SK-MEL-5 (cell line): ENCODE measurements around the gene GALK1. TPM values are rescaled to one million over a fixed set of nuclear protein-coding genes. Genes with fewer than 3 reads are reported as not detected.

Experiments
- DNase-seq: peaks from one replicate; pipeline ENCODE4 v3.0.0-alpha.2; 2016; ENCODE audit warnings: low read depth, low spot score
- in situ Hi-C: cut with HindIII; loops from 2 replicates; pipeline ENCODE4 v1.10.0; 2016; ENCODE audit warnings: low sequenced_read_pairs, high pct_unique_total_duplicates, low pct_unique_long_range_greater_than_20kb
- total RNA-seq: library from RNA; depleted of rRNA; stranded (reverse); fragments of >200 nt; shearing (Covaris generic); gene quantifications from 2 replicates; pipeline ENCODE4 v1.2.3, GENCODE V29; 2014

Gene GALK1
- total RNA-seq, 1 experiment from 2014 or later = 52.5 TPM

DNA sequence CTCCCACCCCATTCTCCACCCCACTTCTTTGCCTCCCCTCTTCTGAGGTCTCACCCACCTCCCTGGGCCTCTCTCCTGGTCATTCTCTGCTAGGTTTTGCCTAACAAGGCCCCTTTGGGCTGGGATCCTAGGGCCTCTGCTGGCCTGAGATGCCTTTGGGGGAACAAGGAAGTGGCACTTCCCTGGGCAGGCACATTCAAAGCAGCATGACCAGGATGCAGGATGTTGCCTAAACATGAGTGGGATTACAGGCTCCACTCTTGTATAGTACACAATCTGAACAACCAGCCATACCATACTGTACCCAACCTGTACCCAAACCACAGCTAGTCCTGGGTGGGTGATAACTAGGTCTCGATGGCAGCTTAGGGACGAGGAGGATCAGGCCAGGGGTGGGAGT, 9.0 kb downstream of the GALK1 start:
- DNase-seq = no peak
- in situ Hi-C loops = no loop called here

DNA sequence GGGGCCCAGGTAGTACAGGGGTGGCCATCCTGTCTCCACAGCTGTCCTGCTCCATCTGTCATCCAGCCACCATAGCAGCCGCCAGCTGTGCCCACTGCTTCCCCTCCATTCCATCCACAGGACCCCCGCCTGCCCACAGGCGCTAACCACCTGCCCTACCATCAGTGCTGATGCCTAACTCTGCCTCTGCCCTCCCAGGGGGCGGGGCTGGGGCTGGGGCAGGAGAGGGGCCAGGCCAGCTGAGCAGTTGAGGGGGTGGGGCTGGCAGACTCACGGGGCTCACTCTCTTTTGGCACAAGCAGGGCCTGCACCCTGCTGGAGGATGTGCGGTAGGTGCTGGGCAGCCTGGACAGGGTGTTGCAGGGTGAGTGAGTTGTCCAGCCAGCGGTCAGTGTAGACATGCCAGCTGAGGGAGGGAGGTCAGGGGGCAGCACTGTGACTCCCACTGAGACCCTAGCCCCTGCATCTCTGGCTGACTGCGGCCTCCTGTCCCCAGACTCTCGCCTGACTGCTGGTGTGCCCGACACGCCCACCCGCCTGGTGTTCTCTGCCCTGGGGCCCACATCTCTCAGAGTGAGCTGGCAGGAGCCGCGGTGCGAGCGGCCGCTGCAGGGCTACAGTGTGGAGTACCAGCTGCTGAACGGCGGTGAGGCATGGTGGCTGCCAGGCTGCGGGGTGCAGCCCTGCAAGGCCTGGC, 9.6 kb downstream of the GALK1 start:
- in situ Hi-C loops = no loop called here
- DNase-seq = no peak

DNA sequence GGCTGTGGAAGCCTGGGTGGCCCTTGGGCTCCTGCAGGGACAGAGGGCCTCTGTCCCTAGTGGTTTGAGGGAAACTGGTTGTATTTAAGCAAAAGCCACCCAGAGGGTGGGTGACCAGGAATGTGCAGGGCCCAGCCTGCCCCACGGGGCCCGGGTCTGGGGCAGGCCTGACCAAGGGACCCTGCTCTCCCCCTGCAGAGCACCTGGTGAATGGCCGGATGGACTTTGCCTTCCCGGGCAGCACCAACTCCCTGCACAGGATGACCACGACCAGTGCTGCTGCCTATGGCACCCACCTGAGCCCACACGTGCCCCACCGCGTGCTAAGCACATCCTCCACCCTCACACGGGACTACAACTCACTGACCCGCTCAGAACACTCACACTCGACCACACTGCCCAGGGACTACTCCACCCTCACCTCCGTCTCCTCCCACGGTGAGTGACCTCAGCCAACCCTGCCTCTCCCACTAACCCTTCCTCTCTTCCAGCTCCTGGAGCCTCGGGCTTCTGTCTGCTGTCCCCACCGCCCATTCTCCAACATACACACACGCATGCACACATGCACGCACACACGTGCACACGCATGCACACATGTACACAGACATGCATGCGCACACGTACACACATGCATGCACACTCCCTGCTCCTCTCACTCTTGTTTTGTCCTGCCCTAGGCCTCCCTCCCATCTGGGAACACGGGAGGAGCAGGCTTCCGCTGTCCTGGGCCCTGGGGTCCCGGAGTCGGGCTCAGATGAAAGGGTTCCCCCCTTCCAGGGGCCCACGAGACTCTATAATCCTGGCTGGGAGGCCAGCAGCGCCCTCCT, 10.4 kb downstream of the GALK1 start:
- no peak for DNase-seq
- in situ Hi-C loops = no loop called here

DNA sequence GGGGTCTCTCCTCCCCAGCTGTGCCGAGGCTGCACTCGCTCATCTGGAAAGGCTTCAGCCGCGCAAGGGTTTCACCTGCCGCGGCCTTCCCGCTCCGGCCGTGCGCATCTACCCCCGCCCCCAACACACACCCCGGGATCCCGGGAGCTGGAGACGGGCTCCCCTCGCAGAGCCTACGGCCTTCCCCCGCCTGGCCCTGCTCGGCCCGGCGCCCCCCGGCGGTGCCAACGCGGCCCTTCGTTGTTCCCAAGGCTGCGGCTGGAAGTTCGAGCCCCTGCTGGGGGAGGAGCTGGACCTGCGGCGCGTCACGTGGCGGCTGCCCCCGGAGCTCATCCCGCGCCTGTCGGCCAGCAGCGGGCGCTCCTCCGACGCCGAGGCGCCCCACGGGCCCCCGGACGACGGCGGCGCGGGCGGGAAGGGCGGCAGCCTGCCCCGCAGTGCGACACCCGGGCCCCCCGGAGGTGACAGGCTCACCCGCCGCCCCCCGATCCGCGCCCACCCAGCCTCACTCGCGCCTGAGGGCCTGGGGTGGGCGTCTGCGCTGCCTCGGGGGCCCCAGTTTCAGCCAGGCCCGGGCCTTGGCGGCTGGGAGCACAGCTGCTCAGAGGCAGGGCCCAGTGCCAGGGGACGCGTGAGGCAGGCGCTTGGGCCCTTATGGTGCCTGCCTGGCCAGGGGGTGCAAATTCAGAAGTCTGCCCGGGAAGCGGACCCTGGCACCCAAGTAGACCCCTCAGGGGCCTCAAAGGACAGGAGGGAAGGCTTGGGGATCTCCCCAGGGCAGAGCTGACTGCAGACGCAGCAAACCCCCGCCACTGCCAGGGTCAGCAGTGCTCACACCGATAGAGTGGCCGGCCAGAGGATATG, 11.2 kb downstream of the GALK1 start:
- DNase-seq = peak; percentile 77
- in situ Hi-C loops = no loop called here

DNA sequence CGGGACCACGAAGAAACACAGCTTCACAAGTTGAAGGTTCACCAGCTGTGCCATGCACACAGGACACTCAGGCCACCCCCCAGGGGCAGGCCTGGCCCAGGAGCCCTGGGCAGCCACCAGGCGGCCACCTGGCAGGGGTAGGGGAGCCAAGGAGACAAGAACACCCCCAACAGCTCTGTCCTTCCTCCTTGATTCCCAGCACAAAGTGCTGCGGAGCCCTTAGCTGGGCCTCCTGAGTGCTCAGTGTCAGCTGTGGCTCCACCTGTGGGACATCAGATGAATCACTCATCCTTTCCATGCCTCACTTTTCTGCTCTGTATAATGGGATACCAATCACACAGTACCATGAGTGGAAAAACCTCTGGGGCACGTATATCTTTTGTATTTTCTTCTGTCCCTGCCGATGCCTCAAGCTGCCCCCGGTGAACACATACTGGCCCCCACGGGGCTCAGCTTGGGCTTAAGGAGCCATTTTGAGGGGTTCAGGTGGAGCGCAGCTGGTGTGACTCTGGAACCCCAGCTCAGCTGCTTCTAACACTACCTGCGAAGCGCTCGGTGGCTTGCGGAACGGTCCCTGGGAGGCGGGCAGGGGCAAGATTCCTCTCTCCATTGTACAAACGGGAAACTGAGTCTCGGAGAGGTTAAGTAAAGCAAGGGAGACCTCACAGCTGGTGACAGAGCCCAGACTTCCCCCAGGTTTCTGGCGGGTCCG, 12.0 kb downstream of the GALK1 start:
- DNase-seq = no peak
- in situ Hi-C loops = no loop called here

DNA sequence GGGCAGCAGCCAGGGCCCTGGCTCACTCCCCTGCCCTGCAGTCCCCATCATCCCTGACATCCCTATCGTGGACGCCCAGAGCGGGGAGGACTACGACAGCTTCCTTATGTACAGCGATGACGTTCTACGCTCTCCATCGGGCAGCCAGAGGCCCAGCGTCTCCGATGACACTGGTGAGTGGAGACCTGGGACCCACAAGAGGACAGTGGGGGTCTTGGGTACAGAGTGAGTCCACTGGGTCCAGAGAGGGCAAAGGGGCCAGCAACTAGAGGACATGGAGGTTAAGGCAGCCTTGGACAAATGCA, 12.6 kb downstream of the GALK1 start:
- in situ Hi-C loops = no loop called here
- no peak for DNase-seq

DNA sequence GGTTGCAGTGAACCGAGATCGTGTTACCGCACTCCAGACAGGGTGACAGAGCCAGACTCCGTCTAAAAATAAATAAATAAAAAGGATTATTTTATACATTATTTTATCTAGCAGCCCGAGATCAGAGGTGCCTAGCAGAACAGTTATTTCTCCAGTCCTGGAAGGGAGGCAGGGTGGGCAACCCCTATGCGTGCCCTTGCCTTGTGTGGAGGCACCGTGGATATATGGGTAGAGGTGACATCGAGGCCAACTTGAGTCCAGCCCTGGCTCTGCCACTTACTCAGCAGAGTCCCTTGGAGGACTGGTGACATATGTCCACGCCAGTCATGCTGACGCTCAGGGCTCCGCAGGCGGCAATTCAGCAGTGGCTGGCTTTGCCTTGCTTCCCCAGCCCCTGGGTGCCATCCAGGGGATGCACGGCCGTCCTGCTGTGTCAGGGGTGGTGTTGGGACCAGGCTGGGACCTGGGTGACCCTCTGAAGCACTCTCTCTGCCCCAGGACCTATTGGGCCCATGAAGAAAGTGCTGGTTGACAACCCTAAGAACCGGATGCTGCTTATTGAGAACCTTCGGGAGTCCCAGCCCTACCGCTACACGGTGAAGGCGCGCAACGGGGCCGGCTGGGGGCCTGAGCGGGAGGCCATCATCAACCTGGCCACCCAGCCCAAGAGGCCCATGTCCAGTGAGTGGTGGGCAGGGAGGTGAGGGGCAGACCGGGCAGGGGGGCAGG, 13.2 kb downstream of the GALK1 start:
- in situ Hi-C loops = no loop called here
- no peak for DNase-seq

DNA sequence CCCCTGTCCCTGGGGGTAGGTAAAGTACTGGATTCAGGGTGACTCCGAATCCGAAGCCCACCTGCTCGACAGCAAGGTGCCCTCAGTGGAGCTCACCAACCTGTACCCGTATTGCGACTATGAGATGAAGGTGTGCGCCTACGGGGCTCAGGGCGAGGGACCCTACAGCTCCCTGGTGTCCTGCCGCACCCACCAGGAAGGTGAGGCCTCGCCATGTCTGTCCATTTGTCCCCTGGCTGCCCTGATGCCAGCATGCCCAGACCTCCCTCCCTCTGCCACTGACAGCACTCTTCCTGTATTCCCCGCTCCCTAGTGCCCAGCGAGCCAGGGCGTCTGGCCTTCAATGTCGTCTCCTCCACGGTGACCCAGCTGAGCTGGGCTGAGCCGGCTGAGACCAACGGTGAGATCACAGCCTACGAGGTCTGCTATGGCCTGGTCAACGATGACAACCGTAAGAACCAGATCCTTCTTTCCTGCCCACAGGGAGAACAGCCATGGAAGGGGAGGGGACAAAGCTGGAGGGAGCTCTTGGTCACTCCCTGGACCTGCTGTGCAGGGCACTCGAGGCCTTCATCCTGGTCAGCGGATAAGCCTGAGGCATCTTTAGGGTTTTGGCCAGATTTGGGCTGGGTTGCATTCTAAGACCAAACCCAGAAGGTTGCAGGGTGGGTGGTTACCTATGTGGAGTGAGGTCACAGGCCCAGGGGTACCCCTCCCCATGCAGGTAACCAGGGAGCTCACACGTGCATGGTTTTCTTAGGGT, 14.2 kb downstream of the GALK1 start:
- DNase-seq = no peak
- in situ Hi-C loops = no loop called here

DNA sequence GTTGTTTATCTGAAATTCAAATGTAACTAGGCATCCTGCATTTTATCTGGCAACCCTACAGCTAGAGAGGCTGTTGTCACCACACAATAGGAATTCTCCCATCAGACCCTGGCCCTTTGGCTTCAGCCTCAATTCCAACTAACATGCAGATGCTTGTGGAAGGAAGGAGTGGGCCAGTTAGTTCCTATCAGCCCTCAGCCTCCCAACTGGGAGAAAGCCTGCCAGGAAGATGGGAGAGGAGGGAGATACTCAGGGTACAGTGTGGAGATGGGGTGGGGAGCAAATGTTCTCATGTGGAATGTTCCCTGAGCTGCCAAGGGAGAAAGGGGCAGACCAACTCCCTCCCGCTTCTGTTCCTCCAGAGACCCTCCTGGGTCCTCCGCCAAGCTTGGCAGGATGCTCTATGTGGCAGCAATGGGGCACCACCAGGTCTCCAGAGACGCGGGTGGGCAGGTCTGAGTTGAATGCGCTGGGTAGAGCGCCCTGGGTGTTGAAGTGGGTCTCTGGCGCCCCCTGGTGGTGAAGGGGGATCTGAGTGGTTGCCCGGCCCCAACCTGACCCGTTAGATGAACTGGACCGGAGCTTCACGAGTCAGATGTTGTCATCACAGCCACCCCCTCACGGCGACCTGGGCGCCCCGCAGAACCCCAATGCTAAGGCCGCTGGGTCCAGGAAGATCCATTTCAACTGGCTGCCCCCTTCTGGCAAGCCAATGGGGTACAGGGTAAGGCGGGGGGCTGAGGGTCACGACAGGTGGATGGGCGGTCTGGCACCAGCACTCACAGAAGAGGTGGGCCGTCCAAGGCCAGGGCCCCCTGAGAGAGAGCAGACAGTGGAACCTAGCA, 15.2 kb downstream of the GALK1 start:
- DNase-seq = peak; percentile 89
- in situ Hi-C loops = loop anchor here (10.0 kb wide), 1 partner anchor 75 kb away; no protein-coding TSS in a partner anchor

DNA sequence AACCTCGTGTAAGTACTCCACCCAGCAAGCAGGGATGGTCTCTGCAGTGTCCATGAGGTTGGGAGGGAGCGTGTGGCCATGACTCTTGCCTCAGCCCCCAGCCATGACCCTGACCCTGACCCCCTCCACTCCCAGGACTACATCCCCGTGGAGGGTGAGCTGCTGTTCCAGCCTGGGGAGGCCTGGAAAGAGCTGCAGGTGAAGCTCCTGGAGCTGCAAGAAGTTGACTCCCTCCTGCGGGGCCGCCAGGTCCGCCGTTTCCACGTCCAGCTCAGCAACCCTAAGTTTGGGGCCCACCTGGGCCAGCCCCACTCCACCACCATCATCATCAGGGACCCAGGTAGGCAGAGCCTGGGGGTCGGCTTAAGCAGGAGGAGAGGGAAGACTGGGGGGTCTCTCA, 16.3 kb downstream of the GALK1 start:
- no peak for DNase-seq
- in situ Hi-C loops = loop anchor here (10.0 kb wide), 1 partner anchor 74 kb away; no protein-coding TSS in a partner anchor

DNA sequence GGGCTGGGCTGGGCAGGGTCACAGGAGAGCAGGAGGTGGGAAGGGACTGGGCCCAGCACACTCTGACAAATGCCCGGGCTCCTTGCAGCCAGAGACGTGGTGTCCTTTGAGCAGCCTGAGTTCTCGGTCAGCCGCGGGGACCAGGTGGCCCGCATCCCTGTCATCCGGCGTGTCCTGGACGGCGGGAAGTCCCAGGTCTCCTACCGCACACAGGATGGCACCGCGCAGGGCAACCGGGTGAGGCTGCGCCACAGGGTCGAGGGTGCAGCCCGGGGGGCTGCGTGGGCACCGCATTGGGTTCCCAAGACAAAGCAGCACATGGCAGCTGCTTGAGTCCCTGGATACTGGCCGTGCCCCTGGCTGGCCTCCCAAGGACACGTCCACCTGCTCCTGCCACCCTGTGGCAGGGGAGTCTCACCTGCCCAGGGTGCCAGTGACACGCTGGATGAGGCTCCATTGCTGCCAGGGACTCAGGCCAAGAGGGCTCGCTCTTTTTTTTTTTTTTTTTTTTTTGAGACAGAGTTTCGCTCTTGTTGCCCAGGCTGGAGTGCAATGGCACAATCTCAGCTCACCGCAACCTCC, 21.3 kb downstream of the GALK1 start:
- DNase-seq = no peak
- in situ Hi-C loops = loop anchor here (10.0 kb wide), 1 partner anchor 69 kb away; no protein-coding TSS in a partner anchor

DNA sequence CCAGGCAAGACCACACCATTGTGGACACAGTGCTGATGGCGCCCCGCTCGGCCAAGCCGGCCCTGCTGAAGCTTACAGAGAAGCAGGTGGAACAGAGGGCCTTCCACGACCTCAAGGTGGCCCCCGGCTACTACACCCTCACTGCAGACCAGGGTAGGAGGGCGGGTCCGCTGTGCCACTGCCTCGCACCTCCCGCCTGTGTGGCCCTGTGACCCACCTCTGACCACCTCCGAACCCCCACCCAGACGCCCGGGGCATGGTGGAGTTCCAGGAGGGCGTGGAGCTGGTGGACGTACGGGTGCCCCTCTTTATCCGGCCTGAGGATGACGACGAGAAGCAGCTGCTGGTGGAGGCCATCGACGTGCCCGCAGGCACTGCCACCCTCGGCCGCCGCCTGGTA, 22.7 kb downstream of the GALK1 start:
- DNase-seq = no peak
- in situ Hi-C loops = loop anchor here (10.0 kb wide), 1 partner anchor 68 kb away; no protein-coding TSS in a partner anchor

DNA sequence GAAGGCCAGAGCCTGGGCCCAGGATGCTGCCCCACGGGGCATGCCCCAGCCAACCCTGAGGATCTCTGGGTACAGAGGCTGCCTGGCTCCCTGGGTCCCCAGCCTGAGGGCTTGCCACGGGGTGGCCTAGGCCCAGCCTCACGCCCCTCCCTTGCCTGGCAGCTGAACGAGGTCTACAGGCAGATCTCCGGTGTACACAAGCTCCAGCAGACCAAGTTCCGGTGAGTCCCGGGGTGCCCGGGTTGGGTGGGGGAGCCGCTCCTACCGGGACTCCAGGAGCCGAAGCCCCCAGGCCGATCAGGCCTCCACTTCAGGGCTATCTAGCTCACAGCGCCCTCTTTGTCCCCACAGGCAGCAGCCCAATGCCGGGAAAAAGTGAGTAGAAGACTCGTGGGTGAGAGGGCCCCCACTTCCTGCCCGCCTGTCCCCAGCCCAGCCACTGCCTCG, 24.3 kb downstream of the GALK1 start:
- DNase-seq = no peak
- in situ Hi-C loops = loop anchor here (10.0 kb wide), 1 partner anchor 66 kb away; no protein-coding TSS in a partner anchor

DNA sequence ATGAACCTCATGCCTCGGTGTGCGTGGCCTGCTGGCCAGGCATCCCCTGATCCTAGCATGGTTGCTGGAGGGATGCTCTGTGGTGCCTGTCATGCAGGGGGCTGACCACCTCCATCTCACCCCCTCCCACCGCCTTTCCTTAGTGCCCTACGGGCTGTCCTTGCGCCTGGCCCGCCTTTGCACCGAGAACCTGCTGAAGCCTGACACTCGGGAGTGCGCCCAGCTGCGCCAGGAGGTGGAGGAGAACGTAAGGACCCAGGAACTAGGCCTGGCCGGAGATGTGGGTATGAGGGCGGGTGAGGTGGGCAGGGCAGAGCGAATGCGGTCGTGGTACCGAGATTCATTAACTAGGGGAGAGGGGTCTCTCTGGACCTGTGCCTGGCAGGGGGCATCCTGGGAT, 24.8 kb downstream of the GALK1 start:
- in situ Hi-C loops = loop anchor here (10.0 kb wide), 1 partner anchor 65 kb away; no protein-coding TSS in a partner anchor
- no peak for DNase-seq

DNA sequence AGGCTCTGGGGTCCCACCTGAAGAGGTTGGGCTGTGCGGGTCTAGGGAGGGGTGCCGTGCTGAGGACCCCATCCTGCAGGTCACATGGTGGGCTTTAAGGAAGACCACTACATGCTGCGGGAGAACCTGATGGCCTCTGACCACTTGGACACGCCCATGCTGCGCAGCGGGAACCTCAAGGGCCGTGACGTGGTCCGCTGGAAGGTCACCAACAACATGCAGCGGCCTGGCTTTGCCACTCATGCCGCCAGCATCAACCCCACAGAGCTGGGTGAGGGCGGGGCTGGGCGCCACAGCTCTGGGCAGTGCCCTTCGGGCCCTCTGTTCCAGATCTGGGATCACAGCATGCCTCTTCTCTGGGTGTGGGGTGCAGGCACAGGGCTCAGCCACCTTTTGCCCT, 25.2 kb downstream of the GALK1 start:
- in situ Hi-C loops = loop anchor here (10.0 kb wide), 1 partner anchor 65 kb away; no protein-coding TSS in a partner anchor
- no peak for DNase-seq
